HG03442 (cell line): ENCODE results near the gene FITM1.
A peak's percentile ranks its signal among the peaks of the same experiment; 100 is the strongest.

ENCODE experiments used
- ATAC-seq: cut with Tn5 transposase; IDR thresholded peaks from one replicate; pipeline ENCODE4 v1.9.1; 2021; ENCODE audit warnings: mild to moderate bottlenecking, moderate library complexity; ENCODE audit not compliant: unreplicated experiment

FITM1 gene

GRCh38 chr14:24130380-24130716, at the start of gene FITM1:
TSS of gene FITM1 (plus strand) at chr14:24130659. CDS start at chr14:24131564, 905 bp downstream.
- no peak for ATAC-seq

- ATAC-seq: peak; percentile 80
Observed at GRCh38 chr14:24080888-24081738, 49.3 kb upstream of the FITM1 start.

- ATAC-seq: no peak
Observed at GRCh38 chr14:24081739-24082211, 48.7 kb upstream of the FITM1 start.

- no peak for ATAC-seq
Observed at GRCh38 chr14:24082411-24083080, 47.9 kb upstream of the FITM1 start.

GRCh38 chr14:24083462-24083861, 47.0 kb upstream of the FITM1 start:
- no peak for ATAC-seq

- ATAC-seq: no peak
Observed at GRCh38 chr14:24084440-24084839, 46.0 kb upstream of the FITM1 start.

GRCh38 chr14:24085215-24085614, 45.2 kb upstream of the FITM1 start:
- ATAC-seq: no peak

GRCh38 chr14:24086193-24086955, 44.1 kb upstream of the FITM1 start:
- no peak for ATAC-seq

- no peak for ATAC-seq
Observed at GRCh38 chr14:24087004-24087403, 43.5 kb upstream of the FITM1 start.

- no peak for ATAC-seq
Observed at GRCh38 chr14:24088095-24088494, 42.4 kb upstream of the FITM1 start.

GRCh38 chr14:24089890-24090289, 40.6 kb upstream of the FITM1 start:
- no peak for ATAC-seq

- ATAC-seq: no peak
Observed at GRCh38 chr14:24092110-24092504, 38.4 kb upstream of the FITM1 start.

- no peak for ATAC-seq
Observed at GRCh38 chr14:24092505-24093206, 37.8 kb upstream of the FITM1 start.

GRCh38 chr14:24093207-24093900, 37.1 kb upstream of the FITM1 start:
- ATAC-seq: no peak

- peak; percentile 43 for ATAC-seq
Observed at GRCh38 chr14:24093901-24094840, 36.3 kb upstream of the FITM1 start, which contains the start of gene PCK2. TSS of gene PCK2 (plus strand) at chr14:24094311. CDS start at chr14:24094406, 95 bp downstream.

- no peak for ATAC-seq
Observed at GRCh38 chr14:24094841-24095270, 35.6 kb upstream of the FITM1 start.

GRCh38 chr14:24095271-24096068, 35.0 kb upstream of the FITM1 start:
- peak; percentile 74 for ATAC-seq

GRCh38 chr14:24096545-24097181, 33.8 kb upstream of the FITM1 start:
- no peak for ATAC-seq
